A549 (cell line): Measurements from ENCODE around the gene OR6S1. TPM values are rescaled to one million over a fixed set of nuclear protein-coding genes. Genes with fewer than 3 reads are reported as not detected.

ENCODE experiments used
- CBX2 ChIP-seq: fragments of 200-600 bp; sonication (generic); IDR thresholded peaks from 2 replicates; pipeline ENCODE4 v1.6.1; 2016; ENCODE audit warnings: low read depth, mild to moderate bottlenecking, borderline replicate concordance
- CHD2 ChIP-seq: fragments of 150-350 bp; IDR thresholded peaks from 2 replicates; pipeline ENCODE4 v1.6.1; 2014; ENCODE audit warnings: low read length; ENCODE audit not compliant: partially characterized antibody
- CHD4 ChIP-seq: fragments of 200-600 bp; sonication (generic); IDR thresholded peaks from 2 replicates; pipeline ENCODE4 v1.6.1; 2016; ENCODE audit warnings: antibody characterized with exemption, mild to moderate bottlenecking, borderline replicate concordance
- HEYL ChIP-seq: fragments of 250-450 bp; sonication (Bioruptor Pico); IDR thresholded peaks from 2 replicates; pipeline ENCODE4 v1.8.0; 2021; ENCODE audit warnings: mild to moderate bottlenecking, moderate library complexity
- HOXA7 ChIP-seq: fragments of 250-450 bp; sonication (Bioruptor Pico); IDR thresholded peaks from 2 replicates; pipeline ENCODE4 v1.5.0; 2020; ENCODE audit warnings: mild to moderate bottlenecking, moderate library complexity
- HOXB5 ChIP-seq: fragments of 250-450 bp; sonication (Bioruptor Pico); IDR thresholded peaks from 2 replicates; pipeline ENCODE4 v1.5.0; 2020; ENCODE audit warnings: mild to moderate bottlenecking, moderate library complexity
- JUN ChIP-seq, 2 experiments: fragments of >200 bp; sonication (Bioruptor Twin); formaldehyde crosslinking; IDR thresholded peaks; 2 replicates in 1 of 2; 3 replicates in 1 of 2; pipeline ENCODE4 v1.6.1; 2016 to 2017
- MAFK ChIP-seq: fragments of 450-650 bp; IDR thresholded peaks from 2 replicates; pipeline ENCODE4 v1.6.1; 2014; ENCODE audit not compliant: partially characterized antibody
- MYC ChIP-seq: IDR thresholded peaks from 2 replicates; pipeline ENCODE4 v1.6.1; 2012; ENCODE audit warnings: mild to moderate bottlenecking, inconsistent platforms, low read length, improper control_type of control experiment, borderline replicate concordance
- NFE2L2 ChIP-seq: fragments of 150-350 bp; conservative IDR thresholded peaks from 2 replicates; pipeline ENCODE4 v1.6.1; 2014; ENCODE audit warnings: low read length
- SMC3 ChIP-seq: fragments of >200 bp; sonication (Bioruptor Twin); formaldehyde crosslinking; IDR thresholded peaks from 3 replicates; pipeline ENCODE4 v1.6.1; 2018; ENCODE audit warnings: inconsistent platforms
- ZC3H11A ChIP-seq: fragments of 450-650 bp; IDR thresholded peaks from 2 replicates; pipeline ENCODE4 v1.6.1; 2014; ENCODE audit warnings: antibody characterized with exemption, mild to moderate bottlenecking
- ZFP36 ChIP-seq: fragments of 450-650 bp; IDR thresholded peaks from 2 replicates; pipeline ENCODE4 v1.6.1; 2014; ENCODE audit warnings: borderline replicate concordance; ENCODE audit not compliant: partially characterized antibody
- ZNF302 ChIP-seq: fragments of 250-450 bp; sonication (Bioruptor Pico); IDR thresholded peaks from 2 replicates; pipeline ENCODE4 v1.9.0; 2021; ENCODE audit warnings: inconsistent platforms, mild to moderate bottlenecking, moderate library complexity
- polyA plus RNA-seq, 4 experiments: library from polyadenylated mRNA; depleted of rRNA in 3 of 4; stranded (reverse); fragments of >200 nt; fragmentation: RNase III in 1 of 4; extraction: RNeasy Plus Mini Kit Qiagen cat#74134 plus additional on column Dnase treatment in 1 of 4; gene quantifications; 2 replicates in 3 of 4; 3 replicates in 1 of 4; pipeline ENCODE4 v1.2.3, GENCODE V29; 2011 to 2017
- TF ChIP-seq, protein P1 (sequence below): fragments of 200-600 bp; sonication (generic); IDR thresholded peaks from 2 replicates; pipeline ENCODE4 v1.6.1; 2016; ENCODE audit warnings: antibody characterized with exemption, mild to moderate bottlenecking, moderate library complexity
- TF ChIP-seq, protein P2 (sequence below): fragments of 450-650 bp; IDR thresholded peaks from 2 replicates; pipeline ENCODE4 v1.6.1; 2014; ENCODE audit warnings: antibody characterized with exemption
- TF ChIP-seq, protein P3 (sequence below): IDR thresholded peaks from 2 replicates; pipeline ENCODE4 v1.6.1; 2012
- TF ChIP-seq, protein P4 (sequence below): IDR thresholded peaks from 2 replicates; pipeline ENCODE4 v1.6.1; 2012; ENCODE audit warnings: low read depth, borderline replicate concordance
- TF ChIP-seq, protein P5 (sequence below): fragments of 250-450 bp; sonication (Bioruptor Pico); IDR thresholded peaks from 2 replicates; pipeline ENCODE4 v1.5.0; 2021; ENCODE audit warnings: mild to moderate bottlenecking, moderate library complexity, borderline replicate concordance
- TF ChIP-seq, protein P6 (sequence below): fragments of 150-350 bp; IDR thresholded peaks from 2 replicates; pipeline ENCODE4 v1.6.1; 2014; ENCODE audit warnings: low read depth, mild to moderate bottlenecking, low read length

The OR6S1 gene
- polyA plus RNA-seq, 2 of the 4 experiments (the other 2 are of a cell fraction), result not detected

DNA sequence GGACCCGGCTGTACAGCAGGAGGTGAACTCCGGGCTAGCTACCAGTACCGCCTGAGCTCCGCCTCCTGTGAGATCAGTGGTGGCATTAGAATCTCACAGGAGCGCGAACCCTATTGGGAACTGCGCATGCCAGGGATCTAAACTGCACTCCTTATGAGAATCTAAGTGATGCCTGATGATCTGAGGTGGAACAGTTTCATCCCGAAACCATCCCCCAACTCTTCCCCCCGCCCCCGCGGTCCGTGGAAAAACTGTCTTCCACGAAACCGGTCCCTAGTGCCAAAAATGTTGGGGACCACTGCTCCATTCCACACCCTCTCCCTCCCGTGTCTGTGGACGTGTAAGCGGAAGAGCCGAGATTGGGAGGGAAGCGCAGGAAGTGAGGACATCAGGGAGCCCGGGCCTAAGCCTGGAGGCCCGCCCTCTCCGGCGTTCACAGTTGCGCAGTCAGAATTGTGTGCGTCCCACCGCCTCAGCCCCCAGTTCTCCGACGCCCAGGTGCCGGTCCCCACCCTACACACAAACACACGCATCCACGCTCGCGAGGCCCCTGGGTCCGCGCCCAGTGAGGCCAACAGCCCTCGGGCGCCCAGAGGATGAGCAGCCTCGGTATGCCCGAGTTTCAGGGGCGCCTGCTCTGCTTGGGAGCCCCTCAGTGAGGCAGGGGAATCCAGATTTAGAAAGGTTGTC lies 41.1 kb upstream of the OR6S1 start (continued):
- TF ChIP-seq MYC, result no peak
- peak; percentile 3 for TF ChIP-seq MAFK
- TF ChIP-seq ZC3H11A, result no peak
- TF ChIP-seq, protein P1, sequence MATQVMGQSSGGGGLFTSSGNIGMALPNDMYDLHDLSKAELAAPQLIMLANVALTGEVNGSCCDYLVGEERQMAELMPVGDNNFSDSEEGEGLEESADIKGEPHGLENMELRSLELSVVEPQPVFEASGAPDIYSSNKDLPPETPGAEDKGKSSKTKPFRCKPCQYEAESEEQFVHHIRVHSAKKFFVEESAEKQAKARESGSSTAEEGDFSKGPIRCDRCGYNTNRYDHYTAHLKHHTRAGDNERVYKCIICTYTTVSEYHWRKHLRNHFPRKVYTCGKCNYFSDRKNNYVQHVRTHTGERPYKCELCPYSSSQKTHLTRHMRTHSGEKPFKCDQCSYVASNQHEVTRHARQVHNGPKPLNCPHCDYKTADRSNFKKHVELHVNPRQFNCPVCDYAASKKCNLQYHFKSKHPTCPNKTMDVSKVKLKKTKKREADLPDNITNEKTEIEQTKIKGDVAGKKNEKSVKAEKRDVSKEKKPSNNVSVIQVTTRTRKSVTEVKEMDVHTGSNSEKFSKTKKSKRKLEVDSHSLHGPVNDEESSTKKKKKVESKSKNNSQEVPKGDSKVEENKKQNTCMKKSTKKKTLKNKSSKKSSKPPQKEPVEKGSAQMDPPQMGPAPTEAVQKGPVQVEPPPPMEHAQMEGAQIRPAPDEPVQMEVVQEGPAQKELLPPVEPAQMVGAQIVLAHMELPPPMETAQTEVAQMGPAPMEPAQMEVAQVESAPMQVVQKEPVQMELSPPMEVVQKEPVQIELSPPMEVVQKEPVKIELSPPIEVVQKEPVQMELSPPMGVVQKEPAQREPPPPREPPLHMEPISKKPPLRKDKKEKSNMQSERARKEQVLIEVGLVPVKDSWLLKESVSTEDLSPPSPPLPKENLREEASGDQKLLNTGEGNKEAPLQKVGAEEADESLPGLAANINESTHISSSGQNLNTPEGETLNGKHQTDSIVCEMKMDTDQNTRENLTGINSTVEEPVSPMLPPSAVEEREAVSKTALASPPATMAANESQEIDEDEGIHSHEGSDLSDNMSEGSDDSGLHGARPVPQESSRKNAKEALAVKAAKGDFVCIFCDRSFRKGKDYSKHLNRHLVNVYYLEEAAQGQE, result peak; percentile 43
- no peak for TF ChIP-seq CHD4
- TF ChIP-seq, protein P2, sequence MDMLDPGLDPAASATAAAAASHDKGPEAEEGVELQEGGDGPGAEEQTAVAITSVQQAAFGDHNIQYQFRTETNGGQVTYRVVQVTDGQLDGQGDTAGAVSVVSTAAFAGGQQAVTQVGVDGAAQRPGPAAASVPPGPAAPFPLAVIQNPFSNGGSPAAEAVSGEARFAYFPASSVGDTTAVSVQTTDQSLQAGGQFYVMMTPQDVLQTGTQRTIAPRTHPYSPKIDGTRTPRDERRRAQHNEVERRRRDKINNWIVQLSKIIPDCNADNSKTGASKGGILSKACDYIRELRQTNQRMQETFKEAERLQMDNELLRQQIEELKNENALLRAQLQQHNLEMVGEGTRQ, result no peak
- TF ChIP-seq, protein P3, sequence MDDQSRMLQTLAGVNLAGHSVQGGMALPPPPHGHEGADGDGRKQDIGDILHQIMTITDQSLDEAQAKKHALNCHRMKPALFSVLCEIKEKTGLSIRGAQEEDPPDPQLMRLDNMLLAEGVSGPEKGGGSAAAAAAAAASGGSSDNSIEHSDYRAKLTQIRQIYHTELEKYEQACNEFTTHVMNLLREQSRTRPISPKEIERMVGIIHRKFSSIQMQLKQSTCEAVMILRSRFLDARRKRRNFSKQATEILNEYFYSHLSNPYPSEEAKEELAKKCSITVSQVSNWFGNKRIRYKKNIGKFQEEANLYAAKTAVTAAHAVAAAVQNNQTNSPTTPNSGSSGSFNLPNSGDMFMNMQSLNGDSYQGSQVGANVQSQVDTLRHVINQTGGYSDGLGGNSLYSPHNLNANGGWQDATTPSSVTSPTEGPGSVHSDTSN, result no peak
- TF ChIP-seq CBX2, result no peak
- no peak for TF ChIP-seq SMC3
- TF ChIP-seq, protein P4, sequence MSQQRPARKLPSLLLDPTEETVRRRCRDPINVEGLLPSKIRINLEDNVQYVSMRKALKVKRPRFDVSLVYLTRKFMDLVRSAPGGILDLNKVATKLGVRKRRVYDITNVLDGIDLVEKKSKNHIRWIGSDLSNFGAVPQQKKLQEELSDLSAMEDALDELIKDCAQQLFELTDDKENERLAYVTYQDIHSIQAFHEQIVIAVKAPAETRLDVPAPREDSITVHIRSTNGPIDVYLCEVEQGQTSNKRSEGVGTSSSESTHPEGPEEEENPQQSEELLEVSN, result 0 out of 2 replicates have a peak, but pooled peaks have one; percentile 56
- no peak for TF ChIP-seq ZNF302 (CRISPR knock-in tag)
- TF ChIP-seq HEYL (CRISPR knock-in tag), result no peak
- TF ChIP-seq, protein P5, sequence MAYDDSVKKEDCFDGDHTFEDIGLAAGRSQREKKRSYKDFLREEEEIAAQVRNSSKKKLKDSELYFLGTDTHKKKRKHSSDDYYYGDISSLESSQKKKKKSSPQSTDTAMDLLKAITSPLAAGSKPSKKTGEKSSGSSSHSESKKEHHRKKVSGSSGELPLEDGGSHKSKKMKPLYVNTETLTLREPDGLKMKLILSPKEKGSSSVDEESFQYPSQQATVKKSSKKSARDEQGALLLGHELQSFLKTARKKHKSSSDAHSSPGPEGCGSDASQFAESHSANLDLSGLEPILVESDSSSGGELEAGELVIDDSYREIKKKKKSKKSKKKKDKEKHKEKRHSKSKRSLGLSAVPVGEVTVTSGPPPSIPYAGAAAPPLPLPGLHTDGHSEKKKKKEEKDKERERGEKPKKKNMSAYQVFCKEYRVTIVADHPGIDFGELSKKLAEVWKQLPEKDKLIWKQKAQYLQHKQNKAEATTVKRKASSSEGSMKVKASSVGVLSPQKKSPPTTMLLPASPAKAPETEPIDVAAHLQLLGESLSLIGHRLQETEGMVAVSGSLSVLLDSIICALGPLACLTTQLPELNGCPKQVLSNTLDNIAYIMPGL (CRISPR knock-in tag), result no peak
- TF ChIP-seq HOXB5 (CRISPR knock-in tag), result no peak
- no peak for TF ChIP-seq NFE2L2
- no peak for TF ChIP-seq HOXA7 (CRISPR knock-in tag)
- peak; percentile 80 to 86 for TF ChIP-seq JUN (IDR thresholded peaks at IDR 0.05)
- TF ChIP-seq ZFP36, result no peak
- TF ChIP-seq, protein P6, sequence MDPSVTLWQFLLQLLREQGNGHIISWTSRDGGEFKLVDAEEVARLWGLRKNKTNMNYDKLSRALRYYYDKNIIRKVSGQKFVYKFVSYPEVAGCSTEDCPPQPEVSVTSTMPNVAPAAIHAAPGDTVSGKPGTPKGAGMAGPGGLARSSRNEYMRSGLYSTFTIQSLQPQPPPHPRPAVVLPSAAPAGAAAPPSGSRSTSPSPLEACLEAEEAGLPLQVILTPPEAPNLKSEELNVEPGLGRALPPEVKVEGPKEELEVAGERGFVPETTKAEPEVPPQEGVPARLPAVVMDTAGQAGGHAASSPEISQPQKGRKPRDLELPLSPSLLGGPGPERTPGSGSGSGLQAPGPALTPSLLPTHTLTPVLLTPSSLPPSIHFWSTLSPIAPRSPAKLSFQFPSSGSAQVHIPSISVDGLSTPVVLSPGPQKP, result no peak
- TF ChIP-seq CHD2, result no peak
